Anterior cingulate cortex (tissue), 58 donors: ENCODE results near the gene CADM4.
A peak's percentile ranks its signal among the peaks of the same experiment; 100 is the strongest.
"Not testable (repeated sequence)": the region's sequence is repeated elsewhere in the genome, so short reads cannot be mapped to it uniquely, and the experiment has no call there.

Source experiments
- DNase-seq, 58 donors: peaks; one replicate each; lab custom pipeline; 2025; lab: John Stamatoyannopoulos, UW

CADM4 gene

GRCh38 chr19:43594081-43594697, 45.5 kb downstream of the CADM4 start:
- no peak for DNase-seq

GRCh38 chr19:43592800-43593350, 46.8 kb downstream of the CADM4 start:
- no peak for DNase-seq

GRCh38 chr19:43591904-43592772, 47.5 kb downstream of the CADM4 start:
- DNase-seq, result no peak

GRCh38 chr19:43589678-43590077, 50.0 kb downstream of the CADM4 start:
- DNase-seq, result no peak

GRCh38 chr19:43589277-43589676, 50.4 kb downstream of the CADM4 start:
- DNase-seq, result no peak

- not testable (repeated sequence) for DNase-seq
Measured at GRCh38 chr19:43587029-43587428, 52.6 kb downstream of the CADM4 start.

- DNase-seq, result no peak
Measured at GRCh38 chr19:43586346-43586745, 53.3 kb downstream of the CADM4 start.

GRCh38 chr19:43584484-43584883, 55.2 kb downstream of the CADM4 start:
- no peak for DNase-seq

GRCh38 chr19:43582495-43582894, 57.2 kb downstream of the CADM4 start:
- DNase-seq, result no peak

GRCh38 chr19:43581467-43581866, 58.2 kb downstream of the CADM4 start:
- no peak for DNase-seq

- DNase-seq, result no peak
Measured at GRCh38 chr19:43578787-43579186, 60.9 kb downstream of the CADM4 start.

- DNase-seq, result peak in 6 of 58 donors; percentile 45 to 63 (median 50)
Measured at GRCh38 chr19:43575955-43576878, 63.4 kb downstream of the CADM4 start.

GRCh38 chr19:43575156-43575950, 64.3 kb downstream of the CADM4 start, which contains the start of the genes PINLYP and XRCC1:
Gene PINLYP, plus strand, starts transcription at chr19:43575801. Its CDS starts 1,391 bp downstream, at chr19:43577192.
Gene XRCC1, minus strand, starts transcription at chr19:43575527. Its CDS starts 69 bp downstream, at chr19:43575458.
- DNase-seq, result peak; percentile 58 to 99 (median 94)

GRCh38 chr19:43574424-43575155, 65.1 kb downstream of the CADM4 start:
- DNase-seq, result peak in 3 of 58 donors; percentile 12 to 28 (median 18)
